GM19455 (cell line): ENCODE data around the gene PID1.
"Not testable (repeated sequence)": the region's sequence is repeated elsewhere in the genome, so short reads cannot be mapped to it uniquely, and the experiment has no call there.

Experiments used
- ATAC-seq: cut with Tn5 transposase; IDR thresholded peaks from one replicate; pipeline ENCODE4 v1.9.1; 2021; ENCODE audit not compliant: unreplicated experiment

PID1 gene

DNA sequence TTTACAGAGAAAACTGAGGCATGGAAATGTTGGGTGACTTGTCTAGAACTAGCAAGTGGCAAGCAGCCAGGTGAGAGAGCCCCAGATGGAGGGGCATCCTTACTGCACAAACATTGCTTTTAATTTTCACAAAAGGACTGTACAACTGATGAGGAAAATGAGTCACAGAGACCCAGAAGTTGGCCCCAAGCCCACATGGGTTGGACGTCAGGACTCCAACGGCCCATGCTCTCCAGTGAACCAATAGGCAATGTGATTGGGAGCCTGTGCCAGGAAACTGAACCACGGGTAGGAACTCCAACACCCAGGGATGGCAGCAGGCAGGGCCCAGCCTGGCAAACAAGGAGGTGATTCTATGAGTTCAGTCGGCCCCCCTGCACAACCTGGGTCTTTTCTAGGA lies 50.8 kb downstream of the PID1 start:
- ATAC-seq: no peak

DNA sequence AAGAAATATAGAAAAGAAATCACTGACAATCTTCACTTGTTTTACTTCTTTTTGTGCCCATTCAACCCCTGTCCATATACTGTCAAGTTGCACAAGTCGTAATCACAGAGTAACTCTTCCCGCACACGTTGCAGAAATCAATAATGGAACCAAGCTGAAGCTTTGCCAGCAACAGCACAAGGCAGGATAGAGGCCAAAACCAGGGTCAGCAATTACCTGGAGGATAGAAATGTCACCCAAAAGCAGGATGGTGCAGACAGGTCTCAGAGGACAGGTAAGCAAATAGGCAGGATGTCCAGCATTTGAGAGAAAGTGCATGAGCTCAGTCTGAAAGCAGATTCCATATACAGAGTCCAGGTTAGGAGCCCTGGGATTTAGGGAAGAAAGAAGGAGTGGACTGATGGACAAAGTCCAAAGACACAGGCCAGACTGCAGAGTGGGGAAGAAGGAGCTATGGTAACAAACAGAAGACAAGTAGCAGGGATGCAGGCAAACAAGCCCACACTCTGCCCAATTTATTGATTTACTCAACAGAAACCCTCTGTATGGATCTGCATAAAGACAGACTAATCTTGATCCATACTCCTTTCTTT lies 52.7 kb downstream of the PID1 start:
- no peak for ATAC-seq

DNA sequence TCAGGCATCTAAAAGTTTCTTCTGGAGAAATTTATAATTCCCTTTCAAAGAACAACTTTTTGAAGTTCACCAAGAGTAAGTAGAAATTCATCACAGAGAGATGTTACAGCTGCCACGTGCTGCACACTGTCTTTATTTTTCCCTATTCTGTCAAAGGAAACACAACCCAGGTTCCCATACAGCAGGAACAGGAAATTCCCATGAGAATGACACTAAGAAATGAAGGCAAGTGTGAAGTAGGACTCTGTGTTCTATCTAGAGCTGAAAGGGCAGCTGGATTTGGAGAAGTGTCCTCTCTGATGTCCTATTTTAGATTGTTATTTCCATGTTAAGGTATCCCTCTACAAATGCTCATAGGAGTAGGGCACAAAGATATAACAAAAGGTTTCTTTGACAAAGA lies 58.8 kb downstream of the PID1 start:
- no peak for ATAC-seq

DNA sequence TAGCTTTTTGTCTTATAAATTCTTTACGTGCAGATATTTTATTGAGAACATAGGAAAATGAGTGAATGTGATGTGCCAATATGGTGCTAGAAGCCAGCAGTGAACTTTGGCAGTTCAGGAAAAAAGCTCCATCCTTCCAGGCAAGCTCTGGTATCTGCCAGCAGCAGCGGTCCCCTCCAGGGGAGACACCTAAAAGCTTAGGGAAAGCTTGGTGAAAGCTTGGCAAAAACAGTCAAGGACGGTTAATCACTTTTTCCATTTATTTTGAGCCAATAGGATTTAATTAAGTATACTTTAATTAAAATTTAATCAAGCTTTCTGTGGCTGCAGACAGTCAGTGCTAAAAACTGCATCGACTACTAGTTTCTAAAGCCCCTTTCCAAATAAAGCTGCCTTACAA lies 60.4 kb downstream of the PID1 start:
- no peak for ATAC-seq

GRCh38 chr2:229206548-229206947 lies 64.5 kb downstream of the PID1 start:
- no peak for ATAC-seq

GRCh38 chr2:229205704-229206103 lies 65.4 kb downstream of the PID1 start:
- ATAC-seq: no peak

GRCh38 chr2:229202646-229203045 lies 68.4 kb downstream of the PID1 start:
- ATAC-seq: no peak

DNA sequence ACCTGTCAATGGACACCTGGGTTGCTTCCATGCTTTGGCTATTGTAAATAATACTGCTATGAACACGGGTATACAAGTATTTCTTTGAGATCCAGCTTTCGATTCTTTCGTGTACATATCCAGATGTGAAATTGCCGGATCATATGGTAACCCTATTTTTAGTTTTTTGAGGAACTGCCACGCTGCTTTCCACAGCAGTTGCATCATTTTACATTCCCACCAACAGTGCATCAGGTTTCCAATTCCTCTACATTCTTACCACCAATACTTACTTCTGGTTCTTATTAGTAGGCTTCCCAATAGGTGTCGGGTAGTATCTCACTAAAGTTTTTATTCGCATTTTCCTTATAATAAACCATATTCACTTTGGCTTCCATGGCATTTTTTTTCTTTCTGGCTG lies 69.6 kb downstream of the PID1 start:
- ATAC-seq: no peak

DNA sequence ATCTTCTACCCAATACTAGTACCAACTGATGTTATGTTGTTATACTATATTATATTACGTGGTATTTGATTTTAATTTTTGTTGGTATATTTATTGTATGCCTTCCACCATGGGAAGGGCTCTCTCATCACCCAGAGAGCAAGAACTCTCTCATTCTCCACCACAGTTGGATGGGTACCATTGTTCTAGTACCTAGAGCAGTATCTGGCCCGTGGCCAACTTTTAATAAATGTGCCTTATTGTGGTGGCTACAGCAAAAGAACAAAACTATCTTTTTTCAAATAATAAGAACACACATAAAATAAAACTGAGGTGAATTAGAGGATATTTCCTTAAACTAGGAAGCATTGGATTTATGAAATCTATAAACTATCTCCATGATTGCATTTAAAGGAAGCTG lies 71.8 kb downstream of the PID1 start:
- no peak for ATAC-seq

DNA sequence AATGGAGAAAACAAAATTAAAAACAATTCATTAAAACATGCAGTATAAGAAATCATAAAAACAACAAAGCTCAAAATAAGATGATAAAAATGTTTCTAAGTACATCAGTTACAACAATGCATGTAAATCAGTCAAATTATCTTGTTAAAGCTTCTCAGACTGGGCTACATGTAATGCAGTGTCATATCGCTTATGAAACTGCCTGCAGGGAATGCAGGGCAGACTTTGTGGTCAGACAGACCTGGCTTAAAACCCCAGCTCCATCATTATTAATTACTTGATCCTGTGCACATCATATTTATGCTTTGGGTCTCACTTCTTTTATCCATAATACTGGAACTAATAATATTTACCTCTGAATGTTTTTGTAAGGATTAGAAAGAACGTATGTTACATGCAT lies 74.6 kb downstream of the PID1 start:
- ATAC-seq: no peak

DNA sequence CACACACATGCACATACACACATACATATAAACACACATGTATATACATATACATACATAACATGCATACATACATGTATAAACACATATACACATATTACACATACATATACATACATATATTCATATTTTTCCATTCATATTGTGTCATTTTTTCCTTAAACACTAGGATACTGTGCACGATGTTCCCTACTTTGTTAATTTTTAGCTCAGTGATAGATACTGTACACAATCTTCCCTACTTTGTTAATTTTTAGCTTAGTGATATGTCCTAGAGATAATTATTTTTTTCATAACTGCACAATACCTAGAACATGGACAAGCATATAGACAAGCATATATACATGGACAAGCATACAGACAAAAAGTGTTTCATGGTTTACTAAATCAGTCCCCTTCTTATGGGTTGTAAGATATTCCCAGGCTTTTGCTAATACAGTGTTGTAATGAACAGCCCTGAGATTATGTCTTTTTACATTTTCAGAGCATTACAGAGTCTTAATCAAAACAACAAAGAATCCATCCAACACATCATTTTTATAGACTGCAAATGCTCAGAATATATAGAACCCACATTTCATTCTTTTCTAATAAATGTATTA lies 75.6 kb downstream of the PID1 start:
- ATAC-seq: no peak

GRCh38 chr2:229193281-229193680 lies 77.8 kb downstream of the PID1 start:
- no peak for ATAC-seq

DNA sequence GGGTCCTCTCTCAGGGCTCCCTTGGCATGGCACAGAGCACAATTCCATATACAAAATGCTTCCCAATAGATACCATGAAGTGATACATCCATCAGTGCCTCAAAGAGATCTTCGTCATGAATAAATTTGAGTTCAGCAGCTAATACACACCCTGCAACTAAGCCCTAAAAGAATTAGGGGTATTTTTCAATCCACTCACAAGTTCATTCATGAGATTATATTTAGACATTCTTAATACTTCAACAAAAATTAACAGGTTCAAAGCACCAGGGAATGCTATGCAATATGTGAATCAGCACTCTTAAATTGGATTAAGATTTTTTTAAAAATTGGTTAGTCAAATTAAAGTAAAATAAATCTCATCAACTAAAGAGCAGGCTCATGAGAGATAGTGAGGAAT lies 79.7 kb downstream of the PID1 start:
- no peak for ATAC-seq

DNA sequence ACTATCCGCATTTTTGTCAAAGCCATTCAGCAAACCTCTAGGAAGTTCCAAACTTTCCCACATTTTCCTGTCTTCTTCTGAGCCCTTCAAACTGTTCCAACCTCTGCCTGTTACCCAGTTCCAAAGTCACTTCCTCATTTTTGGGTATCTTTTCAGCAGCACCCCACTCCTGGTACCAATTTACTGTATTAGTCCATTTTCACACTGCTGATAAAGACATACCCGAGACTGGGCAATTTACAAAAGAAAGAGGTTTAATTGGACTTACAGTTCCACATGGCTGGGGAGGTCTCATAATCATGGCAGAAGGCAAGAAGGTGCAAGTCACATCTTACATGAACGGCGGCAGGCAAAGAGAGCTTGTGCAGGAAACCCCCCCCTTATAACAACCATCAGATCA lies 84.0 kb downstream of the PID1 start:
- ATAC-seq: not testable (repeated sequence)

GRCh38 chr2:229181641-229182040 lies 89.4 kb downstream of the PID1 start:
- ATAC-seq: no peak

DNA sequence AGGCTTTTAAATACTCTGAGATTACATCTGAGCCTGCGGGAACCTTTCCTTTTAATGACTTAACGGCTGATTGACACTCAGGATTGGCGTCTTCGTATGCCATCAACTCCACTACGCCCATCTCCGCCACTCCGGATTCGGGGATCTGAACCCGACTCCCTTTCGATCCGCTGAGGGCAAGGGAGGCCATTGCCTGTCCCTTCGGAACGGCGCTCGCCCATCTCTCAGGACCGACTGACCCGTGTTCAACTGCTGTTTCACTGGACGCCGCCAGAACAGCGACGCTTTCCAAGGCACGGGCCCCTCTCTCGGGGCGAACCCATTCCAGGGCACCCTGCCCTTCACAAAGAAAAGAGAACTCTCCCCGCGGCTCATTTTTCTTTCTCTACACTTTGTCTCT lies 90.4 kb downstream of the PID1 start:
- ATAC-seq: no peak

GRCh38 chr2:229179628-229180027 lies 91.5 kb downstream of the PID1 start:
- no peak for ATAC-seq

GRCh38 chr2:229178706-229179105 lies 92.4 kb downstream of the PID1 start:
- no peak for ATAC-seq

DNA sequence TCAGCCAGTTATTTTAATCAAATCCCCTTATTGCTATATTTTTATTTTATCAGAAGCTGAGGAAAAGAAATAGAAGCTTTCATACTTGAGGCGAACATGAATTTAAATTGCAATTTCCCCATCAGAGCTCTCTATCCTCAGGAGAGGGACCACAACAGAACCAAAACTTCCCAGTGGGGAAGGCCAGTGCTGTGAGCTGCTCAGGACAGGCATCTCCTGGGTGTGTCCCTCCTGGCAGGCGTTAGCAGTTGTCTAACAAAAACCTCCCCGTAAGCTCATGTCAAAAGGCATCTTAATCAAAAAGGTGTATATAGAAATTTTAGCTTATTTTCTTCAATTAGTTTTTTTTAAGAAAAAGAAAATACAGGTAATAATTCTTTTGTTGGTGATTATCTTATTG lies 93.0 kb downstream of the PID1 start:
- no peak for ATAC-seq

DNA sequence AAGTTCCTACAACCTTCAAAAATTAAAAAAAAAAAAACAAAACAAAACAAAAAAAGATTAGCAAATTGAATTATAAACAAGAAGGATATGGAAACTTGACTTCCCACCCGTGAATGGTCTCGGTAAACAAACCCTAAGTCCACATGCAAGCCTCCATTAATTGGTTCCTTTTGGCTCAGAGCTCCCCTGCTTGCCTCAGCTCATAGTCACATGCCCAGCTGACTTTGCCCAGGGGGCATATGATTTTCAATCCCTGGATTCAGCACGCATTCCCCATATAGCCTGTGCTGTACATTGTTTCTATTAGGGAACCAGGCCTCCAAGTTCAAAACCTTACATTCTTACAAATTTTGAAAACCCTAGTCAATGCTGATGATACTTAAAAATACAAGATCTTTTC lies 95.0 kb downstream of the PID1 start:
- ATAC-seq: no peak

DNA sequence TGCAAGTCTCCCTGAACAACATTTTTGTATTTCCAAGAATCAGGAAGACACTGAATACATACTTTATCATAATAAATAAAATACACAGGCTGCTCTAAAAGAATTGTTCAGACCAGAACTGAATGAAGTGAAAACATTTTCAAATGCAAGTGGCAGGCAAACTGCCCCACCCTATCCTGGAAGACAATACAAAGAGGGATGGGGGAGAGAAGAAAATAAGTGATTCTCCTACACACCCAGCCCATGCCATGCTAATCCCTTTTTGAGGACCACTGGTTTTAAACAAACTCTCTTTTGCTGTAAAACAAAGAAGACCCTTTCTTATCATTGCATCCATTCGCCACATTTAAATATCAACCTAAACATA lies 95.6 kb downstream of the PID1 start:
- ATAC-seq: no peak

- no peak for ATAC-seq
Observed at GRCh38 chr2:229174794-229175496, 96.1 kb downstream of the PID1 start.
